WTC11 (cell line): ENCODE data around the gene BTBD8. TPM values are rescaled to one million over a fixed set of nuclear protein-coding genes. Genes with fewer than 3 reads are reported as not detected.

Source experiments
- ATAC-seq: fragments of 200-7000 bp; cut with Tn5 transposase; 2 replicates; pipeline ENCODE4 v1.10.0; 2021; ENCODE audit warnings: mild to moderate bottlenecking, moderate library complexity
- CTCF ChIA-PET: fragments of 300-600 bp; sonication (Branson Sonifier 250); formaldehyde crosslinking; loops from one replicate; lab custom pipeline; 2021; ENCODE audit warnings: antibody characterized with exemption; lab: Charles Lee
- POLR2A ChIA-PET: fragments of 350-600 bp; sonication (Branson Sonifier 250); formaldehyde crosslinking; loops from one replicate; lab custom pipeline; 2021; ENCODE audit warnings: antibody characterized with exemption; lab: Charles Lee
- DNase-seq: peaks from one replicate; pipeline ENCODE4 v3.0.0; 2021; ENCODE audit warnings: low spot score
- H3K27ac Mint-ChIP-seq: 2 replicates; pipeline ENCODE4 v1.8.0; 2021; ENCODE audit warnings: mixed read lengths
- H3K27me3 Mint-ChIP-seq: 2 replicates; pipeline ENCODE4 v1.8.0; 2021; ENCODE audit warnings: low read depth, mild to moderate bottlenecking, moderate library complexity, mixed read lengths
- H3K36me3 Mint-ChIP-seq: 2 replicates; pipeline ENCODE4 v1.8.0; 2021; ENCODE audit warnings: mixed read lengths
- H3K4me1 Mint-ChIP-seq: 2 replicates; pipeline ENCODE4 v1.8.0; 2022; ENCODE audit warnings: mixed read lengths
- H3K4me3 Mint-ChIP-seq: 2 replicates; pipeline ENCODE4 v1.8.0; 2021; ENCODE audit warnings: mild to moderate bottlenecking, moderate library complexity, mixed read lengths
- H3K9me3 Mint-ChIP-seq: 2 replicates; pipeline ENCODE4 v1.8.0; 2021; ENCODE audit warnings: mixed read lengths
- ATF1 ChIP-seq: sonication (generic); formaldehyde crosslinking; IDR thresholded peaks from 2 replicates; pipeline ENCODE4 v1.8.1; 2023; ENCODE audit warnings: mild to moderate bottlenecking, moderate library complexity, missing genetic modification reagents
- CBFB ChIP-seq: sonication (generic); formaldehyde crosslinking; IDR thresholded peaks from 2 replicates; pipeline ENCODE4 v1.8.1; 2022; ENCODE audit warnings: mild to moderate bottlenecking, low read depth, missing genetic modification reagents
- CREB1 ChIP-seq: sonication (generic); formaldehyde crosslinking; IDR thresholded peaks from 2 replicates; pipeline ENCODE4 v1.8.0; 2023; ENCODE audit warnings: mild to moderate bottlenecking, missing genetic modification reagents
- EMX1 ChIP-seq: fragments of 250-450 bp; sonication (Bioruptor Pico); IDR thresholded peaks from 2 replicates; pipeline ENCODE4 v1.8.0; 2021; ENCODE audit warnings: mild to moderate bottlenecking
- FOXJ3 ChIP-seq: sonication (generic); formaldehyde crosslinking; IDR thresholded peaks from 2 replicates; pipeline ENCODE4 v1.9.0; 2021; ENCODE audit warnings: missing genetic modification reagents, mild to moderate bottlenecking, borderline replicate concordance
- GRHL2 ChIP-seq: fragments of 250-450 bp; sonication (Bioruptor Pico); IDR thresholded peaks from 2 replicates; pipeline ENCODE4 v1.8.0; 2022; ENCODE audit warnings: mild to moderate bottlenecking, moderate library complexity; ENCODE audit not compliant: insufficient replicate concordance, severe bottlenecking
- MYBL2 ChIP-seq: sonication (generic); formaldehyde crosslinking; IDR thresholded peaks from 2 replicates; pipeline ENCODE4 v1.8.1; 2023; ENCODE audit warnings: mild to moderate bottlenecking, moderate library complexity, missing genetic modification reagents
- NFATC4 ChIP-seq: fragments of 250-450 bp; sonication (Bioruptor Pico); IDR thresholded peaks from 2 replicates; pipeline ENCODE4 v1.9.0; 2021; ENCODE audit warnings: mild to moderate bottlenecking
- NFYB ChIP-seq: sonication (generic); formaldehyde crosslinking; conservative IDR thresholded peaks from 2 replicates; pipeline ENCODE4 v1.8.0; 2022; ENCODE audit warnings: low read depth, missing genetic modification reagents
- NR1H2 ChIP-seq: sonication (generic); formaldehyde crosslinking; IDR thresholded peaks from 2 replicates; pipeline ENCODE4 v1.9.0; 2021; ENCODE audit warnings: mild to moderate bottlenecking, moderate library complexity, missing genetic modification reagents
- NR3C1 ChIP-seq: sonication (generic); formaldehyde crosslinking; conservative IDR thresholded peaks from 2 replicates; pipeline ENCODE4 v1.8.1; 2023; ENCODE audit warnings: low read depth, mild to moderate bottlenecking, missing genetic modification reagents
- TCF7 ChIP-seq: sonication (generic); formaldehyde crosslinking; IDR thresholded peaks from 2 replicates; pipeline ENCODE4 v1.8.0; 2022; ENCODE audit warnings: mild to moderate bottlenecking, low read depth, missing genetic modification reagents, moderate library complexity
- TP53 ChIP-seq: sonication (generic); formaldehyde crosslinking; IDR thresholded peaks from 2 replicates; pipeline ENCODE4 v1.8.1; 2023; ENCODE audit warnings: mild to moderate bottlenecking, missing genetic modification reagents
- ZBTB21 ChIP-seq: sonication (generic); formaldehyde crosslinking; IDR thresholded peaks from 2 replicates; pipeline ENCODE4 v1.8.1; 2023; ENCODE audit warnings: mild to moderate bottlenecking, missing genetic modification reagents, borderline replicate concordance
- total RNA-seq: library from RNA; stranded (reverse); gene quantifications from 3 replicates; pipeline ENCODE4 v1.2.3, GENCODE V29; 2021
- TF ChIP-seq, protein P1 (sequence below): sonication (generic); formaldehyde crosslinking; IDR thresholded peaks from 2 replicates; pipeline ENCODE4 v1.8.0; 2022; ENCODE audit warnings: mild to moderate bottlenecking, missing genetic modification reagents
- TF ChIP-seq, protein P2 (sequence below): sonication (generic); formaldehyde crosslinking; IDR thresholded peaks from 2 replicates; pipeline ENCODE4 v1.8.1; 2022; ENCODE audit warnings: low read depth, missing genetic modification reagents, borderline replicate concordance
- TF ChIP-seq, protein P3 (sequence below): sonication (generic); formaldehyde crosslinking; IDR thresholded peaks from 2 replicates; pipeline ENCODE4 v1.8.0; 2022; ENCODE audit warnings: mild to moderate bottlenecking, missing genetic modification reagents
- TF ChIP-seq, protein P4 (sequence below): sonication (generic); formaldehyde crosslinking; IDR thresholded peaks from 2 replicates; pipeline ENCODE4 v1.8.1; 2023; ENCODE audit warnings: mild to moderate bottlenecking, missing genetic modification reagents, borderline replicate concordance
- TF ChIP-seq, protein P5 (sequence below): sonication (generic); formaldehyde crosslinking; IDR thresholded peaks from 2 replicates; pipeline ENCODE4 v1.8.1; 2023; ENCODE audit warnings: mild to moderate bottlenecking, missing genetic modification reagents, moderate library complexity
- TF ChIP-seq, protein P6 (sequence below): sonication (generic); formaldehyde crosslinking; conservative IDR thresholded peaks from 2 replicates; pipeline ENCODE4 v1.8.1; 2023; ENCODE audit warnings: mild to moderate bottlenecking, low read depth, missing genetic modification reagents, moderate library complexity

Gene BTBD8
- total RNA-seq, 1 experiment from 2014 or later: 3.7 TPM

DNA sequence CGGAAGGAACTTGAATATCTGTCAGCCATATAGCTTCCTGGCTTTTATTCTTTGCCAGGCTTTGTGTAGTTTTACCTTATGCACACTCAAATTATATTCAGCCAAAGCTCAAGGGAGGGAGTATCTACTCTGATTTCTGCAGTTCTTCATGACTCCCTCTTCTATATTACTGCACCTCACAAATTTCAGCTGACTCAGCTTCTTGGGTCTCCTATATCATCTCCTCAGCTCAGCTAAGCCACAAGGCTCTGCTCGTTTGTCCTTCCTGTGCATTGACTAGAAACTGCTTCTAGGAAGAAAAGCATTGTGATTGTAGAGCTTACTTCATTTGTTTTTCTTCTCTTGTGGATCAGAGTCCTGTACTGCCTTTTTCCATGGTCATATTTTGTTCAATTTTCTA is 37.4 kb downstream of the BTBD8 start:
- peaks cover 4% of the 10 kb centered on the region for H3K9me3 Mint-ChIP-seq
- H3K27ac Mint-ChIP-seq: no peak overlapping the region
- TF ChIP-seq FOXJ3 (CRISPR knock-in tag) (no peak), NR3C1 (CRISPR knock-in tag) (no peak), TP53 (CRISPR knock-in tag) (no peak), TCF7 (CRISPR knock-in tag) (no peak), EMX1 (CRISPR knock-in tag) (no peak), ATF1 (CRISPR knock-in tag) (no peak), NR1H2 (CRISPR knock-in tag) (no peak), CBFB (CRISPR knock-in tag) (no peak), CREB1 (CRISPR knock-in tag) (no peak), NFATC4 (CRISPR knock-in tag) (no peak), NFYB (CRISPR knock-in tag) (no peak), MYBL2 (CRISPR knock-in tag) (no peak), ZBTB21 (CRISPR knock-in tag) (no peak), GRHL2 (CRISPR knock-in tag) (no peak)
- TF ChIP-seq, protein P1, sequence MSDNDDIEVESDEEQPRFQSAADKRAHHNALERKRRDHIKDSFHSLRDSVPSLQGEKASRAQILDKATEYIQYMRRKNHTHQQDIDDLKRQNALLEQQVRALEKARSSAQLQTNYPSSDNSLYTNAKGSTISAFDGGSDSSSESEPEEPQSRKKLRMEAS (CRISPR knock-in tag): no peak
- TF ChIP-seq, protein P2, sequence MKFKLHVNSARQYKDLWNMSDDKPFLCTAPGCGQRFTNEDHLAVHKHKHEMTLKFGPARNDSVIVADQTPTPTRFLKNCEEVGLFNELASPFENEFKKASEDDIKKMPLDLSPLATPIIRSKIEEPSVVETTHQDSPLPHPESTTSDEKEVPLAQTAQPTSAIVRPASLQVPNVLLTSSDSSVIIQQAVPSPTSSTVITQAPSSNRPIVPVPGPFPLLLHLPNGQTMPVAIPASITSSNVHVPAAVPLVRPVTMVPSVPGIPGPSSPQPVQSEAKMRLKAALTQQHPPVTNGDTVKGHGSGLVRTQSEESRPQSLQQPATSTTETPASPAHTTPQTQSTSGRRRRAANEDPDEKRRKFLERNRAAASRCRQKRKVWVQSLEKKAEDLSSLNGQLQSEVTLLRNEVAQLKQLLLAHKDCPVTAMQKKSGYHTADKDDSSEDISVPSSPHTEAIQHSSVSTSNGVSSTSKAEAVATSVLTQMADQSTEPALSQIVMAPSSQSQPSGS: no peak
- TF ChIP-seq, protein P3, sequence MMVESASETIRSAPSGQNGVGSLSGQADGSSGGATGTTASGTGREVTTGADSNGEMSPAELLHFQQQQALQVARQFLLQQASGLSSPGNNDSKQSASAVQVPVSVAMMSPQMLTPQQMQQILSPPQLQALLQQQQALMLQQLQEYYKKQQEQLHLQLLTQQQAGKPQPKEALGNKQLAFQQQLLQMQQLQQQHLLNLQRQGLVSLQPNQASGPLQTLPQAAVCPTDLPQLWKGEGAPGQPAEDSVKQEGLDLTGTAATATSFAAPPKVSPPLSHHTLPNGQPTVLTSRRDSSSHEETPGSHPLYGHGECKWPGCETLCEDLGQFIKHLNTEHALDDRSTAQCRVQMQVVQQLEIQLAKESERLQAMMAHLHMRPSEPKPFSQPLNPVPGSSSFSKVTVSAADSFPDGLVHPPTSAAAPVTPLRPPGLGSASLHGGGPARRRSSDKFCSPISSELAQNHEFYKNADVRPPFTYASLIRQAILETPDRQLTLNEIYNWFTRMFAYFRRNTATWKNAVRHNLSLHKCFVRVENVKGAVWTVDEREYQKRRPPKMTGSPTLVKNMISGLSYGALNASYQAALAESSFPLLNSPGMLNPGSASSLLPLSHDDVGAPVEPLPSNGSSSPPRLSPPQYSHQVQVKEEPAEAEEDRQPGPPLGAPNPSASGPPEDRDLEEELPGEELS (CRISPR knock-in tag): no peak
- TF ChIP-seq, protein P4, sequence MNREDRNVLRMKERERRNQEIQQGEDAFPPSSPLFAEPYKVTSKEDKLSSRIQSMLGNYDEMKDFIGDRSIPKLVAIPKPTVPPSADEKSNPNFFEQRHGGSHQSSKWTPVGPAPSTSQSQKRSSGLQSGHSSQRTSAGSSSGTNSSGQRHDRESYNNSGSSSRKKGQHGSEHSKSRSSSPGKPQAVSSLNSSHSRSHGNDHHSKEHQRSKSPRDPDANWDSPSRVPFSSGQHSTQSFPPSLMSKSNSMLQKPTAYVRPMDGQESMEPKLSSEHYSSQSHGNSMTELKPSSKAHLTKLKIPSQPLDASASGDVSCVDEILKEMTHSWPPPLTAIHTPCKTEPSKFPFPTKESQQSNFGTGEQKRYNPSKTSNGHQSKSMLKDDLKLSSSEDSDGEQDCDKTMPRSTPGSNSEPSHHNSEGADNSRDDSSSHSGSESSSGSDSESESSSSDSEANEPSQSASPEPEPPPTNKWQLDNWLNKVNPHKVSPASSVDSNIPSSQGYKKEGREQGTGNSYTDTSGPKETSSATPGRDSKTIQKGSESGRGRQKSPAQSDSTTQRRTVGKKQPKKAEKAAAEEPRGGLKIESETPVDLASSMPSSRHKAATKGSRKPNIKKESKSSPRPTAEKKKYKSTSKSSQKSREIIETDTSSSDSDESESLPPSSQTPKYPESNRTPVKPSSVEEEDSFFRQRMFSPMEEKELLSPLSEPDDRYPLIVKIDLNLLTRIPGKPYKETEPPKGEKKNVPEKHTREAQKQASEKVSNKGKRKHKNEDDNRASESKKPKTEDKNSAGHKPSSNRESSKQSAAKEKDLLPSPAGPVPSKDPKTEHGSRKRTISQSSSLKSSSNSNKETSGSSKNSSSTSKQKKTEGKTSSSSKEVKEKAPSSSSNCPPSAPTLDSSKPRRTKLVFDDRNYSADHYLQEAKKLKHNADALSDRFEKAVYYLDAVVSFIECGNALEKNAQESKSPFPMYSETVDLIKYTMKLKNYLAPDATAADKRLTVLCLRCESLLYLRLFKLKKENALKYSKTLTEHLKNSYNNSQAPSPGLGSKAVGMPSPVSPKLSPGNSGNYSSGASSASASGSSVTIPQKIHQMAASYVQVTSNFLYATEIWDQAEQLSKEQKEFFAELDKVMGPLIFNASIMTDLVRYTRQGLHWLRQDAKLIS (CRISPR knock-in tag): no peak
- TF ChIP-seq, protein P5, sequence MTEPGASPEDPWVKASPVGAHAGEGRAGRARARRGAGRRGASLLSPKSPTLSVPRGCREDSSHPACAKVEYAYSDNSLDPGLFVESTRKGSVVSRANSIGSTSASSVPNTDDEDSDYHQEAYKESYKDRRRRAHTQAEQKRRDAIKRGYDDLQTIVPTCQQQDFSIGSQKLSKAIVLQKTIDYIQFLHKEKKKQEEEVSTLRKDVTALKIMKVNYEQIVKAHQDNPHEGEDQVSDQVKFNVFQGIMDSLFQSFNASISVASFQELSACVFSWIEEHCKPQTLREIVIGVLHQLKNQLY (CRISPR knock-in tag): no peak
- TF ChIP-seq, protein P6, sequence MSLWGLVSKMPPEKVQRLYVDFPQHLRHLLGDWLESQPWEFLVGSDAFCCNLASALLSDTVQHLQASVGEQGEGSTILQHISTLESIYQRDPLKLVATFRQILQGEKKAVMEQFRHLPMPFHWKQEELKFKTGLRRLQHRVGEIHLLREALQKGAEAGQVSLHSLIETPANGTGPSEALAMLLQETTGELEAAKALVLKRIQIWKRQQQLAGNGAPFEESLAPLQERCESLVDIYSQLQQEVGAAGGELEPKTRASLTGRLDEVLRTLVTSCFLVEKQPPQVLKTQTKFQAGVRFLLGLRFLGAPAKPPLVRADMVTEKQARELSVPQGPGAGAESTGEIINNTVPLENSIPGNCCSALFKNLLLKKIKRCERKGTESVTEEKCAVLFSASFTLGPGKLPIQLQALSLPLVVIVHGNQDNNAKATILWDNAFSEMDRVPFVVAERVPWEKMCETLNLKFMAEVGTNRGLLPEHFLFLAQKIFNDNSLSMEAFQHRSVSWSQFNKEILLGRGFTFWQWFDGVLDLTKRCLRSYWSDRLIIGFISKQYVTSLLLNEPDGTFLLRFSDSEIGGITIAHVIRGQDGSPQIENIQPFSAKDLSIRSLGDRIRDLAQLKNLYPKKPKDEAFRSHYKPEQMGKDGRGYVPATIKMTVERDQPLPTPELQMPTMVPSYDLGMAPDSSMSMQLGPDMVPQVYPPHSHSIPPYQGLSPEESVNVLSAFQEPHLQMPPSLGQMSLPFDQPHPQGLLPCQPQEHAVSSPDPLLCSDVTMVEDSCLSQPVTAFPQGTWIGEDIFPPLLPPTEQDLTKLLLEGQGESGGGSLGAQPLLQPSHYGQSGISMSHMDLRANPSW: no peak
- H3K4me1 Mint-ChIP-seq: no peaks in the 10 kb centered on the region
- no peak overlapping the region for H3K4me3 Mint-ChIP-seq
- no peaks in the 10 kb centered on the region for H3K27me3 Mint-ChIP-seq
- ChIA-PET POLR2A (no interaction called here), CTCF (interaction anchor here (0.9 kb wide), 1 partner anchor 120 kb away, joined by 3 read pairs; no protein-coding TSS in a partner anchor)
- no peak for ATAC-seq
- no peak for DNase-seq
- H3K36me3 Mint-ChIP-seq: no peaks in the 10 kb centered on the region
